GM18870 (cell line): ENCODE results near the gene FAM228B.
"Not testable (repeated sequence)": the region's sequence is repeated elsewhere in the genome, so short reads cannot be mapped to it uniquely, and the experiment has no call there.

Experiments
- ATAC-seq: cut with Tn5 transposase; IDR thresholded peaks from one replicate; pipeline ENCODE4 v1.9.1; 2021; ENCODE audit warnings: moderate library complexity; ENCODE audit not compliant: unreplicated experiment

FAM228B gene

DNA sequence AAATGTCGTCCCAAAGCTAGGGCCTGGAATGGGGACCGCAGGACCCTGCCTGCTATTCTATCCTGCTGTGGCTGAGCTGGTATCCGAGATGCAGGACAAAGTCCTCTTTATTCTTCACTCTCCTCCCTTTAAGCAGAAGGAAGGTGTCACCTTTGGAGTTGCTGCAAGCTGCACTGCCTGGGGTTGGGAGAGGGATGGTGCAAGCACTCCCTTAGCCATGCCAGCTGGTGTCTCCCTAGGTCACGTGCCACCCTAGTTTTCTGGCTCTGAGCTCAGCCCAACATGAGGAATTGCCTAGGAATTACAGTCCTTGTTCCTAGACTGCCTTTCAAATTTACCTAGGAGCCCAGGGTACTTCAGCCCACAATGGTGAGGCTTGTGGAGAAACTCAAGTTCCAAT, 30.2 kb downstream of the FAM228B start:
- no peak for ATAC-seq

DNA sequence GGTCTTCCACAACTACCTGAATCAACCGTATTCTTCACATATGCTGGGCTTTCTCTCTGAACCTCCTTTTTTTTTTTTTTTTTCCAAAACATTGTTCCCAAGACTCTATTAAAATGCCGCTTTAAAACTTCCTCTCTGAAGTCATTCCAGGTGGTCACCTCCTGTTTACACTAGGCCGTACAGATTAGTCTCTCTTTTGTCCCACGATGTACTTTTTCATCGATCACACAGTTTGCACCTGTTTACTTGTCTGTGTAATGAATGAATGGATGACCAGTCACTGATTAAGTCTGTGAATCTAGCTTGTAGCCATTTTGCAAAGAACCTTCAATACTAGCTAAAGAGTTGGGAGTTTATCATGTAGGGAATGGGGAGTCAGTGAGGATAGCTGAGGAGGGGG, 34.9 kb downstream of the FAM228B start:
- no peak for ATAC-seq

DNA sequence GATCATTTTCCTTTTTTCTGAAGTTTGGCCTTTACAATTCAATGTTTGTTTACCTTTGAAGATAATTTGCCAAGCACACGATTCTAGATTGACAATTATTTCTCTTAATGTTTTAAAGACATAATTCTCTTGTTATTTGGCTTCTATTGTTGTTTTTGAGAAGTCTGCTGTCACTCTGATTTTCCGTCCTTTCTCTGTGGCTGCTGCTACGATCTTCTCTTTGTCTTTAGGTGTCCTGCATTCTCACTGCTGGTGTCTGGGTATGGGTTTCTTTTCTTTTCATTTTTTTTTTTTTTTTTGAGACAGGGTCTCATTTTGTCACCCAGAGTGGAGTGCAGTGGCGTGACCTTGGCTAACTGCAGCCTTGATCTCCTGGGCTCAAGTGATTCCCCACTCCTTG, 36.4 kb downstream of the FAM228B start:
- no peak for ATAC-seq

DNA sequence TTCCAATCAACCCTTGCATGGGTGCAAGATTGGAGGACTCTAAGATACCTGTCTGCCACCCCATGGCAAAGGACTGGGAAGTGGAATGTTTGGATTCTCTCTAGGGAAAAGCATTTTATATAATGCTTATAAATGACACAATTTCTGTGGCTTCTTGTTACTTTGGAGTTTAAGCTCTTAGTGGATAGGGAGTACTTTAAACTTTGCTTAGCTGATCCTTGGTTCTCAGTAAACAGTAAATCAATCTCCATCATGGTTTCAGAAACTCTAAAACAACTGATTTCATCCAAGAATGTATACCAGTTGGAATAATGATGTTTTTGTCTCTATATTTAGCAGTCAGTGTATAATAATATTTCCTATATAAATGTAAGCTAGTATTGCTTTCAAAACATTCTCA, 37.5 kb downstream of the FAM228B start:
- no peak for ATAC-seq

DNA sequence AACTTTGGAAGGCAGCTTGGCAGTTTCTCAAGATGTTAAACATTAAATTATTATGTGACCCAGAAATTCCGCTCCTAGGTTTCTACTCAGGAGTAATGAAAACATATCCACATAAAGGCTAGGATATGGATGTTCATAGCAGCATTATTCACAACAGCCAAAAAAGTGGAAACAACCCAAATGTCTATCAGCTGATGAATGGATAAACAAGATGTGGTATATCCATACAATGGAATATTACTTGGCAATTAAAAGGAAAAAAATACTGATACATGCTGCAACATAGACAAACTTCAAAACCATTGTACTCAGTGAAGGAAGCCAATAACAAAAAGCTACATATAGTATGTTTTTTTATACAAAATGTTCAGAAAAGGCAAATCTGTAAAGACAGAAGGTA, 39.2 kb downstream of the FAM228B start:
- no peak for ATAC-seq

DNA sequence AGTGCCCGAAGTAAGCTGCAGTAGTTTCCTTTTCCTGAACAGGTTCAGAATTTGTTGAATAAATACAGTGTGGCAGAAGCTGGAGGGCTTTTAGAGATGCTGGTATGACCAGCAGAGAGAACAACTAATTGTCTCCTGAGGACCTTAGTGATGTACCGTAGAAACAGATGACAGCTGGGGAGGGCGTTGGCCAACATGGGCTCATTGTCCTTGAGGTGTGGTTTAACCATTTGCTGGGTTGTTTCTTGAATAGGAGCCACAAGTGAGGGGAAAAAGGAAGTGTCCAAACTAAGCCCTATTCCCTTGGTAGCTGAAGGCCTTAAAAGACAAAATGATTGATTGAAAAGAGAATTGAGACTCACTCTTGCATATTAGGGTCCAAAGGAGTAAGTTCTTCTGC, 39.9 kb downstream of the FAM228B start:
- ATAC-seq, result no peak

DNA sequence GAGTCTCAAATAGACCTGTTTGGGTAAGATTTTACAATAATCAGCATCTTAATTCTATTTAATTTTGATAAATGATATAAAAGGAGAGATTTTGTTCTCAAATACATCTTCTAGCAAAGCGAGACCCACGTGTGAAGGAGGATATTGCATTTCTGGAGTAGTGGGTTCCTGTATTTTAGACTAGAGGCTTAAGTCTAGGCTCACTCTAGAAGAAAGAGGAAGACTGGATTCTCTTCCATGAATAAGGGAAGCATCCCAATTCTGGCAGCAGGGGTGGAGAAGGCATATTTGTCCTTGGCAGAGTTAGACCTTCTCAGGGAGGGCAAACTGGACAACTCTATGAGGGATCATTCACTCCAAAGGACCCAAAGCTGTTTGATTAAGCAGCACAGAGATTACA, 40.3 kb downstream of the FAM228B start:
- no peak for ATAC-seq

DNA sequence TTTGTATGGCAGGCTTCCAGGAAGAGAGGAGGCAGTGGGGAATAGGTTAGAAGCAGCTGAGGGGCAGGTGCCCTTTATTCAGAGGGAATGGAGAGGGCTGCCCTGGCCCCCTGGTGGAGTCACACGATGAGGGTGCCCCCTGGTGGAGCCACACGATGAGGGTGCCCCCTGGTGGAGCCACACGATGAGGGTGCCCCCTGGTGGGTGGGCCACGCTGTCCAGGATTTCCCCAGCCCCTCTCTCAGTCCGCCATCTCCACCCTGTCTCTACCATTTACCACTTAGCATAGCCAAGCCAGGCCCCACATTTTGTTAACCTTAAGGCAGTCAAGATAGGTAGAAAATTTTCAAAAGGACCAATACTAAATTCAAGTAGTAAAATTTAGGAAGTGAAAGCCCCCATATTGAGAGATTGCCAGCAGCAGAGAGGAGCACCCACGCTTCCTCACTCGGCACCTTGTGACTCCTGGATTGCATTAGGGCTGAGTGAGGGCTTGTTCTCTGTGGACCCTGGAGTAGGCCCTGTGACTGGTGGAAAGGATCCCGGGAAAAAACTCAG, 41.2 kb downstream of the FAM228B start:
- no peak for ATAC-seq

DNA sequence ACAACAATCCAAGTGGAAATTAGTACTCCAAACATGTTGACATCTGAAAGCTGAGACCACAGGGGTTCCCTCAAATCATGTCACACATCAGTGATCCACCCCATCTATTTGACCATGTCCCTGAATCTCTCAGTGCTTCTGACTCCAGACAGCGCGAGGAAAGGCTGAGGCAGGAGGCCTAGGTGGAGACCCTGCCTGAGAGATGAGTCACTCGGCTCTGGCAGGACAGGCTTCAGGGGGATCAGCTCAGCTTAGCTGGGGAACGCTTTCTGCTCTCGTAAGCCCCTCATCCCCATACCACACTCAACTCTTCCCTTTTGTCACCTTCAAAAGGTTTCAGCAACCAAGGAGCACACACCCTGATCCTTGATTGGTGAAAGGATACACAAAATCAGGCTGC, 45.8 kb downstream of the FAM228B start:
- no peak for ATAC-seq

DNA sequence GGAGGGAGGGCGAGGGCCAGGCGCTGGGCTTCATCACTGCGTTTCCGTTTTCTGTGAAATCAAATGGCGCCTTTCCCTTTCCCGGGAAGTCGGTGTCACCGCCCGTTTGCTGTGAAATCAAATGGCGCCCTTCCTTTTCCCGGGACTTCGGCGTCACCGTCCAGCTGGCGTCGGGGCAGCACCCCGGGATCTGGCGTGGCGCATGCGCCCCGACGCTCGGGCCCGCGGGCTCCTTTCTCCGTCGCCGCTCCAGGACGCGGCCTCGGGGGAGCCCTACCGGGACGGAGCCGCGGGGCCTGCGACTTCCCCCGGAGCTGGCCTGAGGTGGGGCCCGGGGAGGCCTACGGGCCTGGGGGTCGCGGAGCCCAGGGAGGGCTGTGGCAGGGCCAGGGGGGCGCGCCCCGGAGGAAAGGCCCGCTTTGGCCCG, 51.6 kb downstream of the FAM228B start, which contains the start of gene FAM228A:
Gene FAM228A (plus strand): TSS at position 203 of the 427 bp plus-strand sequence. CDS start 428 bp downstream, outside the sequence.
- no peak for ATAC-seq

DNA sequence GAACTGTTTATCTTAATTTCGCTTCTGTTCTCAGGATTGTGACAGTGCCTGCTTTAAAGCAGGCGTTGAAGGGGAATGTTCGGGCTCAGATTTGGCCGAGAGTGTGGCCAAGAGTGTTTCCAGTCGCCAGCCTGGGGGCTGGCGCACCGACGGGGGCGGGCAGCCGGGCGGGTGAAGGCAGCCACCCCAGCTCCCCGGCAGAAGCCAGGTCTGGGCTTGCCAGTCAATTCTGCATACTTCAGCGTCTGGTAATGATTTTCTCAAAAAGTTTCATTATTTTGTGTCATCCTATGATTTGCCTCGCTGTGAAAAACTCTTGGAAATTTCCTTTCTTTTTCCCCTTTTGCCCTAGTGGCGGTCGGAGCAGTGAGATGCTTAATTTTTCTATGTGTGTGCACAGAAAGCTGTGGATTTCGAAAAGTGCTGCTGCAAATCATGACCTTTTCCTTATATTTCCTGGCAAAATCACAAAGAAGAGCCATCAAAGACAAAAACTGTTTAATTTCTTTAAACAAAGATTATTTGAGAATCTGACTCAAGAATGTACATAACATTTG, 52.4 kb downstream of the FAM228B start:
- no peak for ATAC-seq

DNA sequence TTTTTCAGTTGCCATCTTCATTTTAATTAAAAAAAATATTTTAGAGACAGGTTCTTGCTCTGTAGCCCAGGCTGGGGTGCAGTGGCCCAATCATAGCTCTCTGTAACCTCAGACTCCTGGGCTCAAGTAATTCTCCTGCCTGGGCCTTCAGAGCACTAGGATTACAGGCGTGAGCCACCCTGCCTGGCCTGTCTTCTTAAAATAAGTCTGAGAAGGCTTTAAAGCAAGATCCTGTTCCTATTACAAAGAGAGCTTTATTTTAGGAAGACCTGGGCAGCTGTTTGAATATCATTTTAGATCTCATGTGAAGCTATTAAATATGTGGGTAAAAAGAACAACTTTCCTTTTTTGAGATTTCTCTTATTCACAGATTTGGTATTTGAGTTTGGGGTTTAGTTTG, 53.1 kb downstream of the FAM228B start:
- no peak for ATAC-seq

DNA sequence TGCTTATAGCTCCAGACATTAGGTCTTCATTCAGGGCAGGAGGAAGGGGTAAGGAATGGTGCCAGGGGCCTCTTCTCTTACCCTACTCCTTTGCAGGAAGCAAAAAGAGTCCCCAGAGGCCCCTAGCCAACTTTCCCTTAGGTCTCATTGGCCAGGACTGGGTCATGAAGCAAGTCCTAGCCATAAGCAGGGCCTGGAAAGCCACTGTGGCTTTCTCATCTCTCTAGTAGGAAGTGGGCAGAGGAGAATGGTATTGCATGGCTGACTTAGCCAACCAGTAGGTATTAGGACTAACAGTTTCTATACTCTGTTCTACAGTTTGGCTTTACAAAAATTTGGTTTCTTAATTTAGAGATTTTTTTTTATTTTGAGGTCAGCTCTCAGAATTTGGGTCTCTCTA, 56.4 kb downstream of the FAM228B start:
- ATAC-seq, result no peak

DNA sequence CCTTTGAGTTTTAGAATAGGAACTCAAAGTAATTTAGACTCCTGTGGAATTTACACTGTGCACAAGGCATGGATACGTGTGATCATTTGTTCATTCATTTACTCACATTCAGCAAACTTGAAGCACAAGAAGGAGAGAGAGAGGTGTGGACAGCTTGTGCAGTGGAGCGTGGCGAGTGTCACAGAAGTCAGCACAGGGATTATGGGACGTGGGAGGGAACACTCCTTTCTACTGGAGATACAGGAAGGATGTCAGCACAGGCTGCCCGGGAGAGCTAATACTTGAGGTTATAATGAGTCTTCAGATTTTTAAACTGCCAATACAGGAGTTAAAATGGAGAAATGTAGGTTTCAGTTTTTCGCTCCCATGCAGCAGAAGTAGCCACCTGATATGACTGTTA, 58.6 kb downstream of the FAM228B start:
- ATAC-seq, result no peak

DNA sequence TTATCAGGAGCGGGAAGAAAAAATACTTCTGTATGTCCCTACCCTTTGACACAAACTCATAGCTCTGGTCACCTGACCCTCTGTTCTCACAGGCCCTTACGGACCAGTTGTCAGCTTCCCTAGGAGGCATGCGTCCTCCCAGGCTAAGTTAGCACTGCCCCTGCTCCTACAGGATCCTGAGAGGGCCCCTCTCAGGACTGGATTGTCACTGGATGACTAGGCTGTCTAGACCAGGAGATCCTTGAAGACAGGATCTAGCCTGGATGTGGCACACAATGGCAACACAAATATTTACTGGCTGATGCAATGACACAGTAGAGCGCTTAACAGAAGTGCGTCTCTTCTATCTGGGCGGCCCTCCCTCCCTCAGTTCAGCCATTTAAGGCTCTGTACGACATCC, 59.2 kb downstream of the FAM228B start:
- no peak for ATAC-seq

DNA sequence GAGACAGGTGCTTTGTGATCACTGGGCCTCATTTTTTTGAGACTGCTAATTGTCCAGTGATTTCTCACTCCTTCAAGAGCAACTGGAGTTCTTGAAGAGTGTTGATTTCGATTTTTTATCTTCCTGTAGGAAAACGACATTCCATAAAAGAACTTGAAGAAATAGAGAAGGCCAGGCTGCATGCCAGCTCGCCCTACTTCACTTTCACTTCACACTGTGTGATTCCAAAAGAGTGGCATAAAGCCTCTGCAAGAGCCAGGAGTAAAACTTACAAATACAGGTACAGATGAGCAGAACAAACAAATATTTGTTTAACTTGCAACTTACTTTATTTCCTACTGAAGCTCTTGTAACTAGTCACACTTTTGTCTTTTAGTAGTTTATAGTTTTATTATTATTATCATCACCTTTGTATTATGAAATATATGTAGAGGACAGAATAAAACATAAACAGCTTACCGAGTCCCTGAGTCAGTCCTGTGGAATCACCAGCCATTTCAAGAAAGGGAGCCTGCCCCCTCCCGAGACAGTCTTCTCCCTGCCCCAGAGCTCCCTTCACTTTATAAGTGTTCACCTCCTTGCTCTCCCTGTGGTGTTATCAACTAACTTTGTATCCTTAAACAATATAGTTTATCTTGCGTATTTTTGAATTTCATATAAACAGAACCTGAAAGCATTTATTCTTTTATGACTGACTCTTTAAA, 60.2 kb downstream of the FAM228B start:
- no peak for ATAC-seq

DNA sequence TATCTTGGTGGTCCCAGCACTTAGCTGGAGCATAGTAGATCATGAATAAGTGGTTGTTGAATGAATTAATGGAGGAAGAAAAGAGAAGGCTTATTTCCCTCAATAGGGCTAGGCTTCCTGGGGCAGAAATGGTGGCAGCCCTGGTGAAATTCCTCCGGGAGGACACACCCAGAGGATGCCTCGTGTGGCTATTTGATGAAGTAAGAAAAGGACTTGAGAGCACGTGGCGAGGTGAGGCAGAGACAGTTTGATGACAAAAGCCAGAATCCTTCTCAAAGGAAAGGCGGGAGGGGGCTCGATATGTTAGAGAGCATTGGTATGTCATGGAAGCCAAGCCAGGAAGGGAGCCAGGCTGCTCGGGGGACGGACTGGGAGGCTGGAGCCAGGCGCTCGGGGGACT, 66.3 kb downstream of the FAM228B start:
- ATAC-seq, result no peak

DNA sequence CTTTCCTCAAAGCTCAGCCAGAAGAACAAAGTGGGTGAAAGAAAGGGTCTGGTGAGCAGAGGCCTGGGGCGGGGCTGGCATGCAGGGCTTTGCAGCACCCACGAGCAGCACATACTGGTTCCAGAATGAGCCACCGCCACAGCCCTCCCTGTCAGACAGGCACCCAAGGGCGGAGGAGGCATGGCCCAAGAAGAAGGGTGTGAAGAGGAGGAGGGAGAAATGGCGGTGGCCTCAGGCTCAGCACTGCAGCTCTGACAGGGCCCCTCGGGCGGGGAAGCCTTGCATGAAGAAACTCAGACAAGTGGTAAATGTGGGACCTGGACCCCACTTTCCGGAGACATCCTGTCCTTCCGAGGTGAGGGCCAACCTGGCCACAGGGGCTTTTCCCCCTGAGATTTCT, 67.2 kb downstream of the FAM228B start:
- ATAC-seq, result no peak

DNA sequence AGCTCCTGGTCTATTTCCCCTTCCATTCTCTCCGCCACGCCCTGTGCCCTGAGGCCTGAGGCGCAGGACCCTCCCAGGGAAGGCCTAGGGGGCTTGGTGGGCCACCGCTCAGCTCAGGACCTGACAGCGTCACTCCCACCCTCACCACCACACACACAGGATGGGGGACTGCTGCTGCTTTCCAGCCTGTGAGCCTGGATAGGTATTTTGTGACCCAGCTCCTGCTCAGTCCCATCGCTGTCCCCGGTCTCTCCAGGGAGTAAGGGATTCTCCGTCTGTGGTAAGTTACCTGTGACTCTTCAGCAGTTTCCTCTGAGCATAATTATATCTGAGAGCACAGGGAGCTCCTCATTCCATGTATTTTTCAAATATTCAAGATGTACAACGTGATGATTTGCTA, 67.9 kb downstream of the FAM228B start:
- ATAC-seq, result no peak

DNA sequence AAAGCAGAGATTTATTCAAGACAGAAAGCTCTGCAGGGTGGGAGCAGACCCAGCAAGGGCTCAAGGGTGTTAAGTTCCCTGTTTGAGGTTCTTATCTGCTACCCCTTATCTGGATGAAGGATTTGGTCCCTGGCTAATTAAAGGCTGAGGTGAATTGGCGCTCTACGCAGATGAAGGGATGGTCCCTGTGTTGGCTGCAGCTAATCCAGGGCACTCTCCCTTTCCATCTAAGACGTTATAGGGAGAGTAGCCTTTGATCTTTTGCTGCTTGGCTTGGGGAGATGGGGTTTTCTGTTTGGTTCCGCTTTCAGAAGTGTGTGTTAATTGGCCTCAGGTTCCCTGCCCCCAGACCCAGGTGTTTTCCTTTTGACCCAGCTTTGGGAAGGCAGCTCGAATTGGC, 68.6 kb downstream of the FAM228B start:
- no peak for ATAC-seq

DNA sequence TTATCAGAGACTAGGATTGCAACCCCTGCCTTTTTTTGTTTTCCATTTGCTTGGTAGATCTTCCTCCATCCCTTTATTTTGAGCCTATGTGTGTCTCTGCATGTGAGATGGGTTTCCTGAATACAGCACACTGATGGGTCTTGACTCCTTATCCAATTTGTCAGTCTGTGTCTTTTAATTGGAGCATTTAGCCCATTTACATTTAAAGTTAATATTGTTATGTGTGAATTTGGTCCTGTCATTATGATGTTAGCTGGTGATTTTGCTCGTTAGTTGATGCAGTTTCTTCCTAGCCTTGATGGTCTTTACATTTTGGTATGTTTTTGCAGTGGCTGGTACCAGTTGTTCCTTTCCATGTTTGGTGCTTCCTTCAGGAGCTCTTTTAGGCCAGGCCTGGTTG, 73.9 kb downstream of the FAM228B start:
- ATAC-seq, result not testable (repeated sequence)

DNA sequence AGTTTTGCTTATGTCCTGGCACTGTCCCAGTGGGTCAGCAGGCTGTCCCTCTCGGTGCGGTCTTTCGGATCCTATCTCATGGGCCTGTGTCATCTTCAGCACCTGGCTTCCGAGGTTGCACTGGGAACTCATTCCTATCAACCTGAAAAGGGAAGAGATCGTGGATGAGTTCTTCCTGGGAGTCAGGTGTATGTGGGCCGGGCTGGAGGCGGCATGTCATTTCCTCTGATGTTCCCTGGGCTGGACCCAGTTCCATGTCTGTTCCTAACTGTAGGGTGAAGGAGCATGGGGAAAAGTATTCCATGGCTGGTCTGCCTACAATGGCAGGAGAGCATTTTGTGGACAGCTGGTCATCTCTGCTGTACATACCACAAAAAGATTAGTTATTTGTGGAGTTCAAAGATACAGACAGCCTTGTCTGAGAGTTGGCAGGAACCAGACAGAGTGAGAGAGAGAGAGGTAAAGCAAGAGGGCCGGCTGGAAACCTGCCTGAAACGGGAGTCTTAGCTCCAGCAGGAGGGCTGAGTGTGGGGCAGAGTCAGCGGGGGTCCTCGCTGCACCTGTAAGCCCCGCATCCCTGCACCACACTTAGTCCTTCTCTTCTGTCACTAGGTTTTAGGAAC, 76.8 kb downstream of the FAM228B start:
- ATAC-seq, result no peak
